GM13977 (cell line): ENCODE results near the gene UNC13B.

ENCODE experiments used
- DNase-seq: peaks from one replicate; pipeline ENCODE4 v3.0.0; 2012; ENCODE audit warnings: low spot score
- in situ Hi-C: fragments of 300-500 bp; cut with MboI; formaldehyde crosslinking; loops from one replicate; pipeline ENCODE4 v1.12.0; 2022; ENCODE audit warnings: low sequenced_read_pairs, low pct_unique_long_range_greater_than_20kb, mixed read lengths, inconsistent platforms; ENCODE audit not compliant: unreplicated experiment
- TF ChIP-seq, protein P1 (sequence below): IDR thresholded peaks from 2 replicates; pipeline ENCODE4 v1.5.1; 2012; ENCODE audit warnings: mild to moderate bottlenecking, control low read depth; ENCODE audit not compliant: insufficient read depth; ENCODE audit errors: extremely low read depth, missing control alignments

UNC13B gene

DNA sequence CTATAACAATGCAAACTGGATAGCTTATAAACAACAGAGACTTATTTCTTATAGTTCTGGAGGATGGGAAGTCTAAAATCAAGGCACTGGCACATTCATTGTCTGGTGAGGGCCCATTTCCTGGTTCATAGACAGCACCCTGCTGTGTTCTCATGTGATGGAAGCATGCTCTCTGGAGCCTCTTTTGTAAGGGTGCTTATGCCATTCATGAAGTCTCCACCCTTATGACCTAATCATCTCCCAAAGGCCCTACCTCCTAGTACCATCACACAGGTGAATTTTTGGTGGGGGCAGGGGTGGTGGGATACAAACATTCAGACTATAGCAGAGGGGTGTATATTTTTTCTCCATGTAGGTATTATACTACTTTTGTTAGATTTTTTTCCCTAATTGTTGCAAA, 92.4 kb downstream of the UNC13B start:
- TF ChIP-seq, protein P1, sequence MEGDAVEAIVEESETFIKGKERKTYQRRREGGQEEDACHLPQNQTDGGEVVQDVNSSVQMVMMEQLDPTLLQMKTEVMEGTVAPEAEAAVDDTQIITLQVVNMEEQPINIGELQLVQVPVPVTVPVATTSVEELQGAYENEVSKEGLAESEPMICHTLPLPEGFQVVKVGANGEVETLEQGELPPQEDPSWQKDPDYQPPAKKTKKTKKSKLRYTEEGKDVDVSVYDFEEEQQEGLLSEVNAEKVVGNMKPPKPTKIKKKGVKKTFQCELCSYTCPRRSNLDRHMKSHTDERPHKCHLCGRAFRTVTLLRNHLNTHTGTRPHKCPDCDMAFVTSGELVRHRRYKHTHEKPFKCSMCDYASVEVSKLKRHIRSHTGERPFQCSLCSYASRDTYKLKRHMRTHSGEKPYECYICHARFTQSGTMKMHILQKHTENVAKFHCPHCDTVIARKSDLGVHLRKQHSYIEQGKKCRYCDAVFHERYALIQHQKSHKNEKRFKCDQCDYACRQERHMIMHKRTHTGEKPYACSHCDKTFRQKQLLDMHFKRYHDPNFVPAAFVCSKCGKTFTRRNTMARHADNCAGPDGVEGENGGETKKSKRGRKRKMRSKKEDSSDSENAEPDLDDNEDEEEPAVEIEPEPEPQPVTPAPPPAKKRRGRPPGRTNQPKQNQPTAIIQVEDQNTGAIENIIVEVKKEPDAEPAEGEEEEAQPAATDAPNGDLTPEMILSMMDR: no peak
- in situ Hi-C loops: loop anchor here (25.0 kb wide), 1 partner anchor 367 kb away; a partner anchor contains a TSS
- DNase-seq: no peak

DNA sequence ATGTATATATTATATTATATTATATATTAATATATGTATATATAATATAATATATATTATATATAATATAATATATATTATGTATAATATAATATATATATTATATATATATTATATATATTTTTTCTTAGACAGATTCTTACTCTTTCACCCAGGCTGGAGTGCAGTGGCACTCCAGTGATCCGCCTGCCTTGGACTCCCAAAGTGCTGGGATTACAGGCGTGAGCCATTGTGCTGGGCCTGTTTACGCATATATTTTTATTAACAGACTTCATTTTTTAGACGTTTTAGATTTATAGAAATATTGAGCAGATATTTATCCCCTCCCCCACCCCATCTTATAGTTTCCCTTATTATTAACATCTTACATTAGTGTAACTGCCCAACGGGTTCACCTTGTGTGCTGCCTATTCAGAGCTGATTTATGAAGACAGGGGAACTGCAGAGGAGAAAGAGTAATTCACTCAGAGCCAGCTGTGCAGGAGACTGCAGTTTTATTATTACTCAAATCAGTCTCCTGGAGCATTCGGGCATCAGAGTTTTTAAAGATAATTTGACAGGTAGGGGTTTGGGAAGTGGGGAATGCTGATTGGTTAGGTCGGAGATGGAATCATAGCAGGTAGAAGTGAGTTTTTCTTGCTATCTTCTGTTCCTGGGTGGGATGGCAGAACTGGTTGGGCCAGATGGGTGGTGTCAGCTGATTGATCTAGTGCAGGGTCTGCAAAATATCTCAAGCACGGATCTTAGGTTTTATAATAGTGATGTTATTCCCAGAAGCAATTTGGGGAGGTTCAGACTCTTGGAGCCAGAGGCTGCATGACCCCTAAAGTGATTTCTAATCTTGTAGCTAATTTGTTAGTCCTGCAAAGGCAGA, 93.4 kb downstream of the UNC13B start:
- no peak for DNase-seq
- TF ChIP-seq, protein P1: no peak
- in situ Hi-C loops: loop anchor here (25.0 kb wide), 1 partner anchor 368 kb away; a partner anchor contains a TSS

DNA sequence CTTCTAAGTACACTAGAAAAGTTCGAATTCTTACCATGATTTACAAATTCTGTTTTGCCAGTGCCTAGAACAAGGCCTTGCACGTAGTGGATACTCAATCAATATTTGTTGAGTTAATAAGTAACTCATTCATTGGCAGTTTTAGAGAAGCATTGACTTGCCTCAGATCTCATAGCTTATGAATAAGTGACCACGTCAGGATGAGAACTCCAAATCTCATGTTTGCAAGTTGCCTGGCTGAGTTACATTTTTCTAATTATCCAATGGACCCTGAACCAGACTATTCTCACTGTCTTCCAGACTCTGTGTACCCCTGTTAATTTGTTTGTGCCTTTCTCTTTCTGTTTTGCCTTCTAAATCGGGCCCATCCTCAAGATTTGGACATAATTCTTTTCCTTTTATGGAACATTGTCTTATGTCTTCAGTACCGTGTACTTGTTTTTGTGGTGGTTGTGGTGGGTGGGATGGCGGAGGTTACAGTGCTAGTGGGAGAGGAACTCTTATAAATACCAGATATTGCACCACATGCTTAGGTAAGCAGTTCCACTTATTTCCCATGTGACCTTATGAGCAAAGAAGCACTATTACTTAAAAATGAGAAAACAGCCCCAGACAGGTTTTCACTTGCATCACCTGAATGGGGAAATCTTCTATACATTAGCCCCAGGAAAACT, 96.3 kb downstream of the UNC13B start:
- TF ChIP-seq, protein P1: no peak
- in situ Hi-C loops: loop anchor here (25.0 kb wide), 1 partner anchor 371 kb away; a partner anchor contains a TSS

DNA sequence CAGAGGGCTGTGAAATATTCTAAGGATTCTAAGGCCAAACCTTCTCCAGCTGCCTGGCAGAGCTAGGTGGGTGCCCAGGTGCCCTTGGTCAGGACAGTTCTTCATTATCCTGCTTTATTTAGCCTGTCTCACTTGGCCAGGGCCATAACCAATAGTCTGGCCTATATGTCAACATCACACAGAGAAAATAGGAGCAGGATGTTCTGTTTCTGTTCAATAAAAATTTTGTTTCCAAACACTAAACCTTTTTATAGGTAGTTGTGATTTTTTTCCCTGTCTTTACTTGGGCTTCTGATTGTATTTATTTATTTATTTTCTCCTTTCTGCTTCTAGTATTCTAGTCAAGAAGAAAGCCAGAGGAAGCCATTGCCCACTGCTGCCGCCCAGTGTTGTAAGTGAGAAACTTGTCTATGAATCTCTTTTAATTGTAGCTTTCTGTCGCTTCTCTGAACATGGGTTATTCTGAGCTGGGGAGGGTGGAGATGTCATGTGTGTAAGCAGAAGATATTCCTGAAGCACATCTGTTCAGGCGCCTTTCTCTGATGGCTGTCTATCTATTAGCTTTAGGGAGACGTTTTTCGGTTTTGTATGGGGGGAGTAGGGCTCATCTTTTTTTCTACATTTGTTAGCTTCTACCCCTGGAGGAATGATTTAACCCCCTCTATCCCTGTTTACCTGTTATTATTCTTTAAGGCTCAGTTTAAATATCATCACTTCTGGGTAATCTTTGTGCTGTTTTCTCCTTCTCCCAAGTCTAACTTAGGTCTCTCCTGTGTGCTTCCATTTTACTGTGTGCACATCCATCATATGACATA, 97.1 kb downstream of the UNC13B start:
- TF ChIP-seq, protein P1: peak; percentile 66
- peak; percentile 24 for DNase-seq
- in situ Hi-C loops: loop anchor here (25.0 kb wide), 1 partner anchor 372 kb away; a partner anchor contains a TSS

More for the DNA sequence above, 96.3 kb downstream of the UNC13B start:
- DNase-seq: no peak

GRCh38 chr9:35260186-35260585, 98.4 kb downstream of the UNC13B start:
- DNase-seq: no peak
- in situ Hi-C loops: loop anchor here (10.0 to 25.0 kb wide), 2 partner anchors 135 to 373 kb away; a partner anchor contains a TSS
- TF ChIP-seq, protein P1: no peak

DNA sequence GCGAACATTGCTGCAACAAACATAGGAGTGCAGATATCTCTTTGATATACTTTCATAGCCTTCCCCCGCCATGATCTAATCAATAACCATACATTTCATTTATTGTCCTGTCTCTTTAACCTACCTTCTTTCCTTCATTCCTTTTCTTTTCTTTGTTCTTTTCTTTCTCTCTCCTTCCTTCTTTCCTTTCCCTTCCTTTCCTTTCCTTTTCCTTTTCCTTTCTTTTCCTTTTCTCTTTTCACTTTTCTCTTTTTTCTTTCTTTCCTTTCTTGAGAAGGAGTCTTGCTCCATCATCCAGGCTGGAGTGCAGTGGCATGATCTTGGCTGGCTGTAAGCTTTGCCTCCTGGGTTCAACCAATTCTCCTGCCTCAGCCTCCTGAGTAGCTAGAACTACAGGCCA, 100.3 kb downstream of the UNC13B start:
- DNase-seq: no peak
- in situ Hi-C loops: loop anchor here (10.0 to 25.0 kb wide), 2 partner anchors 137 to 375 kb away; a partner anchor contains a TSS
- TF ChIP-seq, protein P1: no peak
